Body of pancreas (tissue), 4 donors: Measurements from ENCODE around the gene FCN1. TPM values are rescaled to one million over a fixed set of nuclear protein-coding genes. Genes with fewer than 3 reads are reported as not detected.
A peak's percentile ranks its signal among the peaks of the same experiment; 100 is the strongest.

Experiments
- ATAC-seq: fragments of 150-250 bp; one replicate; pipeline ENCODE4 v1.9.1; 2016
- DNase-seq, 4 donors: peaks; one replicate each; pipeline ENCODE4 v3.0.0-alpha.2; 2019
- H3K27ac ChIP-seq, 4 donors: fragments of 200-600 bp; sonication (generic); 1 replicate in 3 of 4; 2 replicates in 1 of 4; pipeline versions ENCODE4 v1.5.1 to v1.6.1; 2016 to 2019; ENCODE audit warnings: mild to moderate bottlenecking in 1 of 4, mixed read lengths in 1 of 4, moderate library complexity in 1 of 4
- H3K27me3 ChIP-seq, 2 donors: fragments of 200-600 bp; sonication (generic); one replicate each; pipeline ENCODE4 v1.6.0; 2016; ENCODE audit warnings: mild to moderate bottlenecking in 1 of 2
- H3K36me3 ChIP-seq, 2 donors: fragments of 200-600 bp; sonication (generic); replicated peaks in 1 of 2; 2 replicates each; pipeline ENCODE4 v1.5.1; 2016; ENCODE audit warnings: low read depth in 2 of 2; ENCODE audit not compliant: insufficient read depth in 1 of 2
- H3K4me1 ChIP-seq: fragments of 200-600 bp; sonication (generic); one replicate; pipeline ENCODE4 v1.6.0; 2016
- H3K4me3 ChIP-seq, 2 donors: fragments of 200-600 bp; sonication (generic); 1 replicate in 1 of 2; 2 replicates in 1 of 2; pipeline ENCODE4 v1.5.1; 2016 to 2019
- H3K9me3 ChIP-seq, 3 donors: fragments of 200-600 bp; sonication (generic); 1 replicate in 2 of 3; 2 replicates in 1 of 3; pipeline ENCODE4 v1.5.1; 2016
- POLR2A ChIP-seq, 3 donors: fragments of 450-650 bp; IDR thresholded peaks; one replicate each; pipeline ENCODE4 v1.6.1; 2016; ENCODE audit warnings: antibody characterized with exemption in 3 of 3, mild to moderate bottlenecking in 2 of 3
- WGBS, 2 donors: methylation state at CpG; one replicate each; pipeline ENCODE4 v1.1.5; 2017; 5-methylcytosine and 5-hydroxymethylcytosine counted together
- intact Hi-C: fragments of 100-400 bp; cut with DNase I; formaldehyde crosslinking; loops from one replicate; pipeline ENCODE4 v1.15.1; 2023
- total RNA-seq, 2 donors: library from RNA; depleted of rRNA; stranded (reverse); fragments of >200 nt; gene quantifications; one replicate each; pipeline ENCODE4 v1.1.0, GENCODE V29; 2016
- TF ChIP-seq, protein P1 (sequence below), 7 experiments: fragments of 450-650 bp in 4 of 7; fragments of 200-600 bp in 3 of 7; sonication (generic) in 3 of 7; IDR thresholded peaks; one replicate each; pipeline ENCODE4 v1.5.1; 2016 to 2019; ENCODE audit warnings: antibody characterized with exemption in 7 of 7

FCN1 gene
- total RNA-seq, 2 donors from 2014 or later, result not detected

DNA sequence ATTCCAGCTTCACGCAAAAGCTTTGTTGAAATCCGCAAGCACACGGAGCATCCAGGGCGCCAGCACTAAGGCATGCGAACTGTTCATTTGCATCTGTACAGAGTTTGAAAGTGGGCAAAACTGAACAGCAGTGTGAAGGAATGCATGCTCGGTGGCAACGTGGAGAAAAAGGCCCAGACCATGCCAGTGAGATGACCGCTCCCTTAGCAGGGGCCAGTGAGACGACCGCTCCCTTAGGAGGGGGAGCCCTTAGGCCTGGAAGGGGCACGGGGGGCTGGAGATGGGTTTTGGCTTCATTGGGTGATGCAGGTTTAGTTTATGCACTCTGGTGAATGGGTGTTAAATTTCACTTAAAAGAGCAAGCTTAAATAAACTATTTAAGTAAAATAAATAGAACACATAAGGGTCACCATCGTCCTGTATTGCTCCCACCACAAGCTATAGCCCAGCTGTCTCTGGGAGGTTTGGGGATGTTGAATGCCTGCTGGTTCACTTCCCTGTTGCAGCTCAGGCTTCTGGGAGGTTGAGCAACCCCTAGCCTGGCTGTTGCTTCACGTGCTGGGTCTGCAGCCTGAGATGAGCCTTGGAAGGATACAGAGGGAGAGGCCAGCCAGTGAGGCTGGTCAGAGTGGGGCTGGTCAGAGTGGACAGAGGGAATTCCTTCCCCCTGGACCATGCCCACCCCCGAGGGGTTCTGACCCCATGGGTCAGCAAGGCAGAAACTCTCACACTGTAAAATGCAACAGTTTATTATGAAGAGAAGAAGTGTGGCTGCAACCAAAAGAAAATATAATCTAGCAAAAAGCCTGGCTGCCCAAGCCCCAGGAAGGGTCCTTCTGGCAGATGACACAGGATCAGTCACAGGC is 4.6 kb upstream of the FCN1 start:
- no peaks in the 10 kb centered on the region for H3K27me3 ChIP-seq
- ATAC-seq (no peak), DNase-seq (peak in 1 of 4 donors; percentile 60)
- H3K9me3 ChIP-seq, result peaks cover 0 to 3% (median 0%) of the 10 kb centered on the region in 3 donors
- H3K36me3 ChIP-seq, result no peaks in the 10 kb centered on the region
- intact Hi-C loops, result no loop called here
- TF ChIP-seq, protein P1, sequence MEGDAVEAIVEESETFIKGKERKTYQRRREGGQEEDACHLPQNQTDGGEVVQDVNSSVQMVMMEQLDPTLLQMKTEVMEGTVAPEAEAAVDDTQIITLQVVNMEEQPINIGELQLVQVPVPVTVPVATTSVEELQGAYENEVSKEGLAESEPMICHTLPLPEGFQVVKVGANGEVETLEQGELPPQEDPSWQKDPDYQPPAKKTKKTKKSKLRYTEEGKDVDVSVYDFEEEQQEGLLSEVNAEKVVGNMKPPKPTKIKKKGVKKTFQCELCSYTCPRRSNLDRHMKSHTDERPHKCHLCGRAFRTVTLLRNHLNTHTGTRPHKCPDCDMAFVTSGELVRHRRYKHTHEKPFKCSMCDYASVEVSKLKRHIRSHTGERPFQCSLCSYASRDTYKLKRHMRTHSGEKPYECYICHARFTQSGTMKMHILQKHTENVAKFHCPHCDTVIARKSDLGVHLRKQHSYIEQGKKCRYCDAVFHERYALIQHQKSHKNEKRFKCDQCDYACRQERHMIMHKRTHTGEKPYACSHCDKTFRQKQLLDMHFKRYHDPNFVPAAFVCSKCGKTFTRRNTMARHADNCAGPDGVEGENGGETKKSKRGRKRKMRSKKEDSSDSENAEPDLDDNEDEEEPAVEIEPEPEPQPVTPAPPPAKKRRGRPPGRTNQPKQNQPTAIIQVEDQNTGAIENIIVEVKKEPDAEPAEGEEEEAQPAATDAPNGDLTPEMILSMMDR (IDR thresholded peaks at IDR 0.05), result no peak
- TF ChIP-seq POLR2A (IDR thresholded peaks at IDR 0.05), result no peak
- H3K27ac ChIP-seq, result no peak overlapping the region
- no peaks in the 10 kb centered on the region for H3K4me1 ChIP-seq
- WGBS, 2 donors, result 64 to 71% methylated on average over 14 of the region's 14 CpGs
- H3K4me3 ChIP-seq, result no peak overlapping the region

DNA sequence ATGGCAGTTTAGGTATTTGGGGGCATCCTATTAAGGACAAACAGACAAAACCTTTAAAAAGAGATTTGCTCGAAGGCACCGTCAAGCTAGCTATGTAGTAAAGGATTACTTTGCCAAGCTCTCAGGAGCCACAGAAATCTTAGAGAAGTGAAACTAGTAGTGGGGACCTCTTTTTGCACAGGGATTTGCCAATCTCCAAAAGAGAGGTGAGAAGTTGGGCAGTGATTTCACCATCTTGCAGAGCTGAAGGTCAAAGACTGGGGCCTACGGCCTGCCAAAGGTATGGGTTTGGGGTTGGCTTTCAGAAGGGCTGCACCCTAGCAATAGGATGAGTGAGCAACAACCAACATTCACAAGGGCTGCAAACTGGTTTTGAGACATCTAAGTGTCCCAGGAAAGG is 1.6 kb upstream of the FCN1 start:
- intact Hi-C loops, result no loop called here
- ATAC-seq (no peak), DNase-seq (no peak)
- 76 to 78% methylated on average over 2 to 3 of the region's 3 CpGs for WGBS, 2 donors
- no peaks in the 10 kb centered on the region for H3K27me3 ChIP-seq
- H3K9me3 ChIP-seq, result peaks cover 0 to 3% (median 0%) of the 10 kb centered on the region in 3 donors
- no peaks in the 10 kb centered on the region for H3K4me1 ChIP-seq
- no peak for TF ChIP-seq POLR2A (IDR thresholded peaks at IDR 0.05)
- TF ChIP-seq, protein P1 (IDR thresholded peaks at IDR 0.05), result no peak
- no peak overlapping the region for H3K27ac ChIP-seq
- no peaks in the 10 kb centered on the region for H3K36me3 ChIP-seq
- no peak overlapping the region for H3K4me3 ChIP-seq

DNA sequence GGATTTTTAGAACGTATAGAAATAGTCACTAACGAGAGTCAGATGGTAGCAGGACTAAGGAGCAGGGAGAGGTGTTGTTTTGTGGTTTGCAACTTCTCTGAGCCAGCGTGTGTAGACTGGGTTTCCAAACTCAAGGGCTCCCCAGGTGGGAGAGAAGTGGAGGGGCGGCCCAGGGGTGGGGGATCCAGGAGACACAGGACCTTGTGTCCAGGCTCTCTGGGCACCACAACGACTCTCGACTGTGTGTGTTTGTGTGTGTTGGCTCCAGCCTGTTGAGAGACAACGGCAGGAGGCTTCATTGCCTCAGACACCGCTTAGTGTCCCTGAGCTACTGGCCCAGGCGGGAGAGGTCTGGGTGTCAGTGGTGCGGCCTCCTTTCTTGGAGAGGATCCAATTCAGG is 934 bp upstream of the FCN1 start:
- Histone ChIP-seq H3K9me3 (peaks cover 0 to 3% (median 0%) of the 10 kb centered on the region in 3 donors), H3K36me3 (no peaks in the 10 kb centered on the region), H3K27ac (no peak overlapping the region), H3K4me3 (no peak overlapping the region), H3K27me3 (no peaks in the 10 kb centered on the region), H3K4me1 (no peaks in the 10 kb centered on the region)
- ATAC-seq (no peak), DNase-seq (no peak)
- WGBS, 2 donors, result 80 to 86% methylated on average over 5 to 10 of the region's 10 CpGs
- intact Hi-C loops, result no loop called here
- no peak for TF ChIP-seq POLR2A (IDR thresholded peaks at IDR 0.05)
- TF ChIP-seq, protein P1 (IDR thresholded peaks at IDR 0.05), result no peak

DNA sequence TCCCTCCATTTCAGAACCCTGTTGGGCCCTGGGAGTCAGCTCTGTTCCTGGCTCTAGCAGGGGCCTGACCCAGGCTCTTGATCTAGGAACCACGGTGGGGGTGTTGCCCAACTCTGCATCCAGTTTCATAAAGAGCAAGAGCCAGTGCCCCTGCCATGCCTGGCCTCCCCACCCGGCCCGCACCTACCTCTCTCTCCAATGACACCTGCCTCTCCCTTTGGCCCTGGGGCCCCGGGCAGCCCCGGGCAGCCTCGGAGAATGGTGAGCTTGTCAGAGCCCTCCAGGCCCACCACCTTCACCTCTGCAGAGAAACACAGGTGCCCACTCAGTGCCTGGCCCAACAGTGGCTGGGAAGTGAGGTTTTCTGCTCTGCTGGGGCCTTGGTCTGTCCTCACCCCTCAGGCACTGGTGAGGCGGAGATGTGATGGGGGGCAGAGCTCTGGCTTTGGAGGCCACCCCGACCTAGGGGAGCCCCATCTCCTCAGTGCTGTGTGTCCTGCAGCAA is 1.5 kb downstream of the FCN1 start:
- Histone ChIP-seq H3K4me3 (no peak overlapping the region), H3K27me3 (no peaks in the 10 kb centered on the region), H3K27ac (no peak overlapping the region), H3K9me3 (peaks cover 0 to 3% (median 0%) of the 10 kb centered on the region in 3 donors), H3K4me1 (no peaks in the 10 kb centered on the region), H3K36me3 (no peaks in the 10 kb centered on the region)
- ATAC-seq (no peak), DNase-seq (no peak)
- WGBS, 2 donors, result 54 to 60% methylated on average over 8 of the region's 8 CpGs
- TF ChIP-seq, protein P1 (IDR thresholded peaks at IDR 0.05), result no peak
- no peak for TF ChIP-seq POLR2A (IDR thresholded peaks at IDR 0.05)
- intact Hi-C loops, result no loop called here
